Fibroblast of mammary gland (primary cell): ENCODE results near the gene RTRAF.

Experiments
- DNase-seq: peaks from one replicate; pipeline ENCODE4 v3.0.0-alpha.2; 2010; ENCODE audit warnings: low read depth
- H3K4me3 ChIP-seq: 2 replicates; pipeline ENCODE4 v1.5.1; 2011; ENCODE audit warnings: low read depth, mild to moderate bottlenecking, low read length, moderate library complexity; ENCODE audit not compliant: control insufficient read depth
- CTCF ChIP-seq: conservative IDR thresholded peaks from 2 replicates; pipeline ENCODE4 v1.5.1; 2011; ENCODE audit warnings: low read depth, low read length, inconsistent platforms; ENCODE audit not compliant: control insufficient read depth, insufficient read depth

Gene RTRAF

GRCh38 chr14:52007637-52008036 is 18.3 kb downstream of the RTRAF start:
- H3K4me3 ChIP-seq: no peak overlapping the region
- no peak for TF ChIP-seq CTCF
- no peak for DNase-seq

DNA sequence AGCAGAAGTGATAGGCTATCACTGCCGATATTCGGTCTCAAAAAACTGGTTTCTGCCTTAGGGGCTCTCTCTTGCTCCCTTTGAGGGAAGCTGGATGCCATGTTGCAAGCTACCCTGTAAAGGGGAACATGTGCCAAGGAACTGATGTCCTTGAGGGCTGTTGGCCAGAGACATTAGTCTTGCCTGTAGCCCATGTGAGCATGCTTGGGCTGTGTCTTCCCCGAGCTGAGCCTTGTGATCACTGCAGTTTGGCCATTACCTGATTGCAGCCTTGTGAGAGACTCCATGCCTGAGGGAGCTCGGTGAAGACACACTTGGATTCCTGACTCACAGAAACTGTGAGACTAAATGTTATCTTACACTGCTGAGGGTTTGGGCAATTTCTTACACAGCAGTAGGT is 18.8 kb downstream of the RTRAF start:
- no peak overlapping the region for H3K4me3 ChIP-seq
- TF ChIP-seq CTCF: no peak
- DNase-seq: no peak

GRCh38 chr14:52010173-52010693 is 20.9 kb downstream of the RTRAF start:
- TF ChIP-seq CTCF: no peak
- DNase-seq: no peak
- H3K4me3 ChIP-seq: no peak overlapping the region

DNA sequence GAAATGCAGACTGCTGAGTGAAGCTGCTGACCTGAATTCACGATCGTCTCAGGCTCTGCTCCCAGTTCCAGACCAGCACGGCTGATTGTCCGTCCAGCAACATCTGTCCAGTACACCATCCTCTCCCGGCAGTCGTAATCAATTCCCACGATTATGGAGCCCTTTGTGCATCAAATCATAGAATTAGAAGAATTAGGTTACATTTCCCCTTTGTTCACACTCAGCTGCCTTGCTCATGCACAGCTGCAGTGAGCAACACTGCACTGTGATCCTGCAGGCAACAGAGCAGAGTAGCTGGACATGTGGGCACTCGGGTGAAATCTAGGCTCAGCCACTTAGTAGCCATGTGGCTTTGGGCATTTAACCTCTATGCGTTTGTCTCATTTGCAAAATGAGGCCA is 22.2 kb downstream of the RTRAF start:
- no peak overlapping the region for H3K4me3 ChIP-seq
- TF ChIP-seq CTCF: no peak
- no peak for DNase-seq

GRCh38 chr14:52012635-52013034 is 23.3 kb downstream of the RTRAF start:
- DNase-seq: peak; percentile 88
- no peak for TF ChIP-seq CTCF
- H3K4me3 ChIP-seq: no peak overlapping the region

DNA sequence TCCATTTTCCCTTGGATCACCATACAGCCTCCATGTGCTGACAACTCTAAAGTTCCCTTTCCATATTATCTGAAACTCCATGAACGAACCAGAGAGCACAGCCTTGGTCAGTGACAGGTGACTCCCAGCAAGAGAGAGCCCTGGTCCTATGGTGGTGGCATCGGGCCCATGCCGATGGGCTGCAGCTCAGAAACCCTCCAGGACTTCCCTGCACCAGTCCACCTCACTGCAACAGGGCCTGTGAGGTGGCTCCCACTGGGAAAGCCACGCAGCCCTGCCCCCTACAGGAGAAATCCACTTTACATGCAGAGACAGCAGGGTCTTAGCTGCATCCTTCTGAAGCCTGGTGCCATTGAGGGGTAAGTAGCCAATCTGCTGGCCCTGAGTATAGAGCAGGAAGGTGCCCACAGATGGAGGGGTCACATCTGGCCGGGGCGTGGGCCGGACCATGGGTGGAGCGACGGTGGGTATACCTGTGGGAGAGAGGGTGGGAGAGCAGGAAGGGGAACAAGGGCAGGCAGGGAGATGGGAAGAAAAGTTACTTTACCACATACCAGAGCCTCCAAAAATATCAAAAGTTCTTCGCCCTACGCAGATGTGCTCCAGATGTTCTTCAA is 24.7 kb downstream of the RTRAF start:
- DNase-seq: no peak
- peak; percentile 29 for TF ChIP-seq CTCF

GRCh38 chr14:52014601-52015267 is 25.4 kb downstream of the RTRAF start:
- H3K4me3 ChIP-seq: no peak overlapping the region
- no peak for DNase-seq
- TF ChIP-seq CTCF: no peak

More for the DNA sequence above, 24.7 kb downstream of the RTRAF start:
- H3K4me3 ChIP-seq: no peak overlapping the region
